Esophagus squamous epithelium (tissue), 4 donors: Measurements from ENCODE around the gene SOD2.

Experiments used
- POLR2A ChIP-seq, 4 donors: fragments of 450-650 bp; IDR thresholded peaks; one replicate each; pipeline ENCODE4 v1.6.1; 2017; ENCODE audit warnings: antibody characterized with exemption in 4 of 4, mild to moderate bottlenecking in 4 of 4, moderate library complexity in 3 of 4
- TF ChIP-seq, protein P1 (sequence below), 6 experiments: fragments of 450-650 bp in 4 of 6; fragments of 200-600 bp in 2 of 6; sonication (generic) in 2 of 6; IDR thresholded peaks; one replicate each; pipeline ENCODE4 v1.5.1; 2016 to 2019; ENCODE audit warnings: antibody characterized with exemption in 6 of 6, mild to moderate bottlenecking in 4 of 6, moderate library complexity in 4 of 6

DNA sequence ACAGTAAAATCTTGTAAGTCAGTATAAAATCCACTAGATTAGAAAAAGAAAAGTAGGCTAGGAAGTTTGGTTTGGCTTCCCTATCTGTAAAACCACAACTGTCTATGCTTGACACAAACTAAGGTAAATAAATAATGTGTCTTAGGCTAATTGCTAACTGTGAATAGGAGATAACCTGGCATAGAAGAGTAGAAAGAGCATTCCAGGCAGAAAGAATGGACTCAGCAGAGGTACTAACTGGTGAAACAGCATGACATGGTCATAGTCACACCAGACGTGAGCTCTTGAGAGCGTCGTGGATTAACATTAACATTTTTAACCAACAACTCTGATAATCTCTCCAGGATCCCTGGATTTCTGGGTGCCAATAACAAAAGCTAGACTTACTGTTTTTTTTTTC lies 25.6 kb upstream of the SOD2 start:
- TF ChIP-seq, protein P1, sequence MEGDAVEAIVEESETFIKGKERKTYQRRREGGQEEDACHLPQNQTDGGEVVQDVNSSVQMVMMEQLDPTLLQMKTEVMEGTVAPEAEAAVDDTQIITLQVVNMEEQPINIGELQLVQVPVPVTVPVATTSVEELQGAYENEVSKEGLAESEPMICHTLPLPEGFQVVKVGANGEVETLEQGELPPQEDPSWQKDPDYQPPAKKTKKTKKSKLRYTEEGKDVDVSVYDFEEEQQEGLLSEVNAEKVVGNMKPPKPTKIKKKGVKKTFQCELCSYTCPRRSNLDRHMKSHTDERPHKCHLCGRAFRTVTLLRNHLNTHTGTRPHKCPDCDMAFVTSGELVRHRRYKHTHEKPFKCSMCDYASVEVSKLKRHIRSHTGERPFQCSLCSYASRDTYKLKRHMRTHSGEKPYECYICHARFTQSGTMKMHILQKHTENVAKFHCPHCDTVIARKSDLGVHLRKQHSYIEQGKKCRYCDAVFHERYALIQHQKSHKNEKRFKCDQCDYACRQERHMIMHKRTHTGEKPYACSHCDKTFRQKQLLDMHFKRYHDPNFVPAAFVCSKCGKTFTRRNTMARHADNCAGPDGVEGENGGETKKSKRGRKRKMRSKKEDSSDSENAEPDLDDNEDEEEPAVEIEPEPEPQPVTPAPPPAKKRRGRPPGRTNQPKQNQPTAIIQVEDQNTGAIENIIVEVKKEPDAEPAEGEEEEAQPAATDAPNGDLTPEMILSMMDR (IDR thresholded peaks at IDR 0.05) = no peak
- no peak for TF ChIP-seq POLR2A (IDR thresholded peaks at IDR 0.05)
